SK-N-SH (cell line): Measurements from ENCODE around the gene WFIKKN1. TPM values are rescaled to one million over a fixed set of nuclear protein-coding genes. Genes with fewer than 3 reads are reported as not detected.

ENCODE experiments used
- CTCF ChIA-PET: fragments of 300-600, 350-600 bp; formaldehyde crosslinking; extraction: SDS; loops from one replicate; lab custom pipeline; 2021; lab: Yijun Ruan, JAX
- POLR2A ChIA-PET: fragments of 350-600 bp; sonication (Branson Sonifier 250); formaldehyde crosslinking; extraction: SDS; loops from one replicate; lab custom pipeline; 2020; ENCODE audit warnings: antibody characterized with exemption, inconsistent platforms; lab: Yijun Ruan, JAX
- DNase-seq: peaks from one replicate; pipeline ENCODE4 v3.0.0; 2012
- H2AFZ ChIP-seq: fragments of 200-600 bp; sonication (generic); 2 replicates; pipeline ENCODE4 v1.8.1; 2016; ENCODE audit warnings: antibody characterized with exemption, mild to moderate bottlenecking, low read depth
- H3F3A ChIP-seq: fragments of 200-600 bp; sonication (generic); replicated peaks from 2 replicates; pipeline ENCODE3; 2016; ENCODE audit warnings: antibody characterized with exemption, mild to moderate bottlenecking; ENCODE audit not compliant: insufficient read depth
- H3K27ac ChIP-seq, 2 experiments: fragments of 200-500 bp in 1 of 2; fragments of 200-600 bp in 1 of 2; sonication (Bioruptor generic) in 1 of 2; sonication (generic), shearing (Covaris generic) in 1 of 2; 2 replicates each; pipeline versions ENCODE4 v1.5.1 to v1.6.1; 2014 to 2016; ENCODE audit warnings: low read depth in 2 of 2, inconsistent platforms in 1 of 2, low read length in 1 of 2, mild to moderate bottlenecking in 1 of 2, mixed read lengths in 1 of 2
- H3K27me3 ChIP-seq: fragments of 200-600 bp; sonication (generic), shearing (Covaris generic); 2 replicates; pipeline ENCODE4 v1.6.1; 2016; ENCODE audit warnings: mixed run types; ENCODE audit not compliant: insufficient read depth
- H3K36me3 ChIP-seq, 2 experiments: fragments of 200-500 bp in 1 of 2; fragments of 200-600 bp in 1 of 2; sonication (Bioruptor generic) in 1 of 2; sonication (generic) in 1 of 2; replicated peaks in 1 of 2; 2 replicates each; pipeline versions ENCODE3 to v1.5.1; 2014 to 2016; ENCODE audit warnings: low read length in 1 of 2, mild to moderate bottlenecking in 1 of 2; ENCODE audit not compliant: insufficient read depth in 2 of 2, control insufficient read depth in 1 of 2
- H3K4me1 ChIP-seq, 2 experiments: fragments of 200-500 bp in 1 of 2; fragments of 200-600 bp in 1 of 2; sonication (Bioruptor generic) in 1 of 2; sonication (generic), shearing (Covaris generic) in 1 of 2; 2 replicates each; pipeline versions ENCODE4 v1.5.1 to v1.6.1; 2014 to 2016; ENCODE audit warnings: low read depth in 1 of 2, low read length in 1 of 2, mixed run types in 1 of 2; ENCODE audit not compliant: insufficient read depth in 2 of 2, control insufficient read depth in 1 of 2
- H3K4me2 ChIP-seq: fragments of 200-600 bp; sonication (generic), shearing (Covaris generic); 2 replicates; pipeline ENCODE4 v1.6.1; 2017; ENCODE audit warnings: mixed run types
- H3K4me3 ChIP-seq, 2 experiments: fragments of 200-500 bp in 1 of 2; fragments of 200-600 bp in 1 of 2; sonication (Bioruptor generic) in 1 of 2; sonication (generic), shearing (Covaris generic) in 1 of 2; 2 replicates each; pipeline versions ENCODE4 v1.5.1 to v1.8.1; 2014 to 2016; ENCODE audit warnings: low read depth in 2 of 2, inconsistent platforms in 1 of 2, low read length in 1 of 2, mild to moderate bottlenecking in 1 of 2, mixed read lengths in 1 of 2, moderate library complexity in 1 of 2
- H3K79me2 ChIP-seq: fragments of 200-600 bp; sonication (generic); 2 replicates; pipeline ENCODE4 v1.8.1; 2017; ENCODE audit warnings: mild to moderate bottlenecking; ENCODE audit not compliant: insufficient read depth
- H3K9ac ChIP-seq: fragments of 200-600 bp; sonication (generic); 2 replicates; pipeline ENCODE4 v1.6.1; 2017; ENCODE audit warnings: mixed run types
- H3K9me2 ChIP-seq: fragments of 200-600 bp; sonication (generic); 2 replicates; pipeline ENCODE4 v1.6.1; 2017; ENCODE audit warnings: mixed run types
- H3K9me3 ChIP-seq: fragments of 200-600 bp; sonication (generic); 2 replicates; pipeline ENCODE4 v1.6.1; 2017; ENCODE audit warnings: mixed run types, mild to moderate bottlenecking, moderate library complexity
- H4K20me1 ChIP-seq: fragments of 200-600 bp; sonication (generic); 2 replicates; pipeline ENCODE4 v1.6.1; 2017; ENCODE audit warnings: mild to moderate bottlenecking, mixed run types; ENCODE audit not compliant: insufficient read depth
- ELF1 ChIP-seq: IDR thresholded peaks from 2 replicates; pipeline ENCODE4 v1.4.0; 2012
- EZH2phosphoT487 ChIP-seq: fragments of 200-600 bp; sonication (generic); IDR thresholded peaks from 2 replicates; pipeline ENCODE4 v1.6.1; 2017; ENCODE audit warnings: low read depth, mixed run types, mild to moderate bottlenecking, antibody characterized with exemption, moderate library complexity, borderline replicate concordance
- FOSL2 ChIP-seq: IDR thresholded peaks from 2 replicates; pipeline ENCODE4 v1.4.0; 2012; ENCODE audit warnings: low read depth, mild to moderate bottlenecking, moderate library complexity, borderline replicate concordance
- FOXJ3 ChIP-seq: sonication (generic); formaldehyde crosslinking; IDR thresholded peaks from 2 replicates; pipeline ENCODE4 v1.5.1; 2020; ENCODE audit warnings: mild to moderate bottlenecking, missing genetic modification reagents
- GABPA ChIP-seq: IDR thresholded peaks from 2 replicates; pipeline ENCODE4 v1.4.0; 2012; ENCODE audit warnings: low read depth, mild to moderate bottlenecking
- GATA2 ChIP-seq: sonication (generic); formaldehyde crosslinking; IDR thresholded peaks from 2 replicates; pipeline ENCODE4 v1.5.0; 2020; ENCODE audit warnings: mild to moderate bottlenecking, missing genetic modification reagents
- MEF2A ChIP-seq: IDR thresholded peaks from 2 replicates; pipeline ENCODE4 v1.4.0; 2012; ENCODE audit warnings: low read depth, borderline replicate concordance
- POLR2AphosphoS5 ChIP-seq: IDR thresholded peaks from 2 replicates; pipeline ENCODE4 v1.6.1; 2012; ENCODE audit warnings: low read depth, low read length
- RAD21 ChIP-seq: IDR thresholded peaks from 2 replicates; pipeline ENCODE4 v1.6.1; 2012; ENCODE audit warnings: mild to moderate bottlenecking, low read length
- RCOR1 ChIP-seq: fragments of 150-350 bp; IDR thresholded peaks from 2 replicates; pipeline ENCODE4 v1.6.1; 2017; ENCODE audit warnings: antibody characterized with exemption, low read length
- RXRA ChIP-seq: IDR thresholded peaks from 2 replicates; pipeline ENCODE4 v1.4.0; 2012; ENCODE audit warnings: low read depth, mild to moderate bottlenecking, borderline replicate concordance
- SMC3 ChIP-seq: IDR thresholded peaks from 2 replicates; pipeline ENCODE4 v1.6.1; 2012; ENCODE audit warnings: low read depth, low read length, improper control_type of control experiment
- TAF1 ChIP-seq: IDR thresholded peaks from 2 replicates; pipeline ENCODE4 v1.6.1; 2012; ENCODE audit warnings: low read depth, mild to moderate bottlenecking, low read length, moderate library complexity, borderline replicate concordance
- TEAD4 ChIP-seq: IDR thresholded peaks from 2 replicates; pipeline ENCODE4 v1.4.0; 2012; ENCODE audit warnings: mild to moderate bottlenecking, borderline replicate concordance; ENCODE audit not compliant: insufficient read depth
- YY1 ChIP-seq: IDR thresholded peaks from 2 replicates; pipeline ENCODE4 v1.4.0; 2012; ENCODE audit warnings: low read depth, mild to moderate bottlenecking
- WGBS: methylation state at CpG from one replicate; pipeline ENCODE4 v1.1.6; 2017; ENCODE audit warnings: low lambda C conversion rate; 5-methylcytosine and 5-hydroxymethylcytosine counted together
- polyA plus RNA-seq, 3 experiments: library from polyadenylated mRNA; depleted of rRNA; stranded (reverse); fragments of >200 nt; gene quantifications; 2 replicates each; pipeline ENCODE4 v1.2.3, GENCODE V29; 2012
- TF ChIP-seq, protein P1 (sequence below): IDR thresholded peaks from 2 replicates; pipeline ENCODE4 v1.4.0; 2012; ENCODE audit warnings: low read depth, borderline replicate concordance
- TF ChIP-seq, protein P2 (sequence below): fragments of 150-350 bp; IDR thresholded peaks from 2 replicates; pipeline ENCODE4 v1.6.1; 2017; ENCODE audit warnings: antibody characterized with exemption, low read length, low read depth, borderline replicate concordance
- TF ChIP-seq, protein P3 (sequence below): IDR thresholded peaks from 2 replicates; pipeline ENCODE4 v1.6.1; 2012; ENCODE audit warnings: mild to moderate bottlenecking, low read depth, low read length, moderate library complexity

The WFIKKN1 gene
- polyA plus RNA-seq, 1 of the 3 experiments (the other 2 are of a cell fraction), result 0.16 TPM

- no peaks in the 10 kb centered on the region for H3K27me3 ChIP-seq
- peaks cover 10 to 13% of the 10 kb centered on the region in 2 experiments; a peak in 3 of 4 replicates for H3K4me1 ChIP-seq
- peaks cover 0 to 3% of the 10 kb centered on the region in 2 experiments for H3K36me3 ChIP-seq
- H3K9me2 ChIP-seq, result no peaks in the 10 kb centered on the region
- H4K20me1 ChIP-seq, result peaks cover 10% of the 10 kb centered on the region; the same call in 1 of the 2 replicates
- no peak overlapping the region for H2AFZ ChIP-seq
- POLR2A ChIA-PET, result no interaction called here
- H3K4me2 ChIP-seq, result no peak overlapping the region
- H3K79me2 ChIP-seq, result peaks cover 5% of the 10 kb centered on the region; the same call in 1 of the 2 replicates
- DNase-seq, result no peak
- WGBS, result 96% methylated on average over 14 of the region's 17 CpGs
- H3F3A ChIP-seq, result peaks cover 5% of the 10 kb centered on the region
- H3K9me3 ChIP-seq, result no peaks in the 10 kb centered on the region
- no peak overlapping the region for H3K4me3 ChIP-seq
- CTCF ChIA-PET, result interaction anchor here (0.5 to 2.8 kb wide), 3 partner anchors 13 to 542 kb away, joined by 3 to 11 read pairs (median 4); no protein-coding TSS in a partner anchor
- no peak overlapping the region for H3K9ac ChIP-seq
- H3K27ac ChIP-seq, result no peak overlapping the region
- TF ChIP-seq TAF1 (no peak), TEAD4 (no peak), MEF2A (no peak), YY1 (no peak), SMC3 (no peak), FOXJ3 (CRISPR knock-in tag) (no peak), RXRA (no peak), FOSL2 (no peak), RAD21 (no peak), EZH2phosphoT487 (no peak), GATA2 (CRISPR knock-in tag) (no peak), RCOR1 (no peak), ELF1 (no peak), POLR2AphosphoS5 (no peak), GABPA (no peak)
- TF ChIP-seq, protein P1, sequence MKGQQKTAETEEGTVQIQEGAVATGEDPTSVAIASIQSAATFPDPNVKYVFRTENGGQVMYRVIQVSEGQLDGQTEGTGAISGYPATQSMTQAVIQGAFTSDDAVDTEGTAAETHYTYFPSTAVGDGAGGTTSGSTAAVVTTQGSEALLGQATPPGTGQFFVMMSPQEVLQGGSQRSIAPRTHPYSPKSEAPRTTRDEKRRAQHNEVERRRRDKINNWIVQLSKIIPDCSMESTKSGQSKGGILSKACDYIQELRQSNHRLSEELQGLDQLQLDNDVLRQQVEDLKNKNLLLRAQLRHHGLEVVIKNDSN, result no peak
- TF ChIP-seq, protein P2, sequence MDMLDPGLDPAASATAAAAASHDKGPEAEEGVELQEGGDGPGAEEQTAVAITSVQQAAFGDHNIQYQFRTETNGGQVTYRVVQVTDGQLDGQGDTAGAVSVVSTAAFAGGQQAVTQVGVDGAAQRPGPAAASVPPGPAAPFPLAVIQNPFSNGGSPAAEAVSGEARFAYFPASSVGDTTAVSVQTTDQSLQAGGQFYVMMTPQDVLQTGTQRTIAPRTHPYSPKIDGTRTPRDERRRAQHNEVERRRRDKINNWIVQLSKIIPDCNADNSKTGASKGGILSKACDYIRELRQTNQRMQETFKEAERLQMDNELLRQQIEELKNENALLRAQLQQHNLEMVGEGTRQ, result no peak
- TF ChIP-seq, protein P3, sequence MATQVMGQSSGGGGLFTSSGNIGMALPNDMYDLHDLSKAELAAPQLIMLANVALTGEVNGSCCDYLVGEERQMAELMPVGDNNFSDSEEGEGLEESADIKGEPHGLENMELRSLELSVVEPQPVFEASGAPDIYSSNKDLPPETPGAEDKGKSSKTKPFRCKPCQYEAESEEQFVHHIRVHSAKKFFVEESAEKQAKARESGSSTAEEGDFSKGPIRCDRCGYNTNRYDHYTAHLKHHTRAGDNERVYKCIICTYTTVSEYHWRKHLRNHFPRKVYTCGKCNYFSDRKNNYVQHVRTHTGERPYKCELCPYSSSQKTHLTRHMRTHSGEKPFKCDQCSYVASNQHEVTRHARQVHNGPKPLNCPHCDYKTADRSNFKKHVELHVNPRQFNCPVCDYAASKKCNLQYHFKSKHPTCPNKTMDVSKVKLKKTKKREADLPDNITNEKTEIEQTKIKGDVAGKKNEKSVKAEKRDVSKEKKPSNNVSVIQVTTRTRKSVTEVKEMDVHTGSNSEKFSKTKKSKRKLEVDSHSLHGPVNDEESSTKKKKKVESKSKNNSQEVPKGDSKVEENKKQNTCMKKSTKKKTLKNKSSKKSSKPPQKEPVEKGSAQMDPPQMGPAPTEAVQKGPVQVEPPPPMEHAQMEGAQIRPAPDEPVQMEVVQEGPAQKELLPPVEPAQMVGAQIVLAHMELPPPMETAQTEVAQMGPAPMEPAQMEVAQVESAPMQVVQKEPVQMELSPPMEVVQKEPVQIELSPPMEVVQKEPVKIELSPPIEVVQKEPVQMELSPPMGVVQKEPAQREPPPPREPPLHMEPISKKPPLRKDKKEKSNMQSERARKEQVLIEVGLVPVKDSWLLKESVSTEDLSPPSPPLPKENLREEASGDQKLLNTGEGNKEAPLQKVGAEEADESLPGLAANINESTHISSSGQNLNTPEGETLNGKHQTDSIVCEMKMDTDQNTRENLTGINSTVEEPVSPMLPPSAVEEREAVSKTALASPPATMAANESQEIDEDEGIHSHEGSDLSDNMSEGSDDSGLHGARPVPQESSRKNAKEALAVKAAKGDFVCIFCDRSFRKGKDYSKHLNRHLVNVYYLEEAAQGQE, result no peak
- TF ChIP-seq, all 33 proteins: peak for 0
Measured at GRCh38 chr16:622920-623280, 7.9 kb upstream of the WFIKKN1 start.
